K562 (cell line): Measurements from ENCODE around the gene ENO2. TPM values are rescaled to one million over a fixed set of nuclear protein-coding genes. Genes with fewer than 3 reads are reported as not detected.

Experiments
- ATAC-seq: fragments of 200-7000 bp; cut with Tn5 transposase; 3 replicates; pipeline ENCODE4 v1.9.1; 2020; ENCODE audit warnings: moderate library complexity
- BruUV-seq: library from RNA; stranded (reverse); fragments of 400-500 nt; replicated peaks from 2 replicates; lab custom pipeline; 2021; lab: Mats Ljungman, UMichigan
- CTCF ChIA-PET: fragments of 300-600 bp; formaldehyde crosslinking; extraction: SDS; loops from one replicate; lab custom pipeline; 2021; ENCODE audit warnings: low intra/inter-chr PET ratio; lab: Yijun Ruan, JAX
- POLR2A ChIA-PET: fragments of 300-600, 350-650 bp; sonication (Branson Sonifier 250); formaldehyde crosslinking; extraction: SDS; loops from one replicate; lab custom pipeline; 2021; ENCODE audit warnings: antibody characterized with exemption, inconsistent platforms; lab: Yijun Ruan, JAX
- DNase-seq, 4 experiments: peaks; one replicate each; pipeline versions ENCODE4 v3.0.0 to v3.0.0-alpha.2; 2011 to 2018; ENCODE audit warnings: low spot score in 3 of 4, mixed read lengths in 3 of 4; ENCODE audit errors: extremely low read depth in 1 of 4
- FAIRE-seq: peaks from 2 replicates; lab custom pipeline; 2011; peaks lifted over from hg19 to GRCh38; lab: Jason Lieb, UNC
- H2AFZ ChIP-seq: 2 replicates; pipeline ENCODE4 v1.6.0; 2011; ENCODE audit warnings: low read depth, low read length, control low read depth, inconsistent platforms
- H3K27ac ChIP-seq: fragments of 200-600 bp; 3 replicates; pipeline ENCODE4 v1.8.0; 2011; ENCODE audit warnings: low read depth, mild to moderate bottlenecking, control low read depth, inconsistent platforms, low read length, moderate library complexity, mixed read lengths; ENCODE audit errors: extremely low read depth
- H3K27me3 ChIP-seq, 2 experiments: fragments of 300-600 bp in 1 of 2; 2 replicates in 1 of 2; 3 replicates in 1 of 2; pipeline versions ENCODE4 v1.6.0 to v1.8.0; 2011; ENCODE audit warnings: inconsistent platforms in 2 of 2, low read length in 2 of 2, mild to moderate bottlenecking in 1 of 2, mixed read lengths in 1 of 2, moderate library complexity in 1 of 2; ENCODE audit not compliant: control insufficient read depth in 2 of 2, insufficient read depth in 2 of 2
- H3K36me3 ChIP-seq: fragments of 300-600 bp; 3 replicates; pipeline ENCODE4 v1.8.0; 2011; ENCODE audit warnings: mild to moderate bottlenecking, low read length, inconsistent platforms; ENCODE audit not compliant: control insufficient read depth, insufficient read depth
- H3K4me1 ChIP-seq, 2 experiments: fragments of 200-600 bp in 1 of 2; replicated peaks in 1 of 2; 2 replicates in 1 of 2; 3 replicates in 1 of 2; pipeline versions ENCODE4 v1.5.1 to v1.8.0; 2011; ENCODE audit warnings: inconsistent platforms in 2 of 2, low read length in 2 of 2, mild to moderate bottlenecking in 1 of 2, mixed read lengths in 1 of 2, moderate library complexity in 1 of 2; ENCODE audit not compliant: control insufficient read depth in 2 of 2, insufficient read depth in 2 of 2
- H3K4me2 ChIP-seq: 2 replicates; pipeline ENCODE4 v1.6.1; 2011; ENCODE audit warnings: low read length, control low read depth, inconsistent platforms, mixed read lengths; ENCODE audit not compliant: insufficient read depth
- H3K4me3 ChIP-seq: fragments of 200-600 bp; sonication (generic), shearing (Covaris generic); 2 replicates; pipeline ENCODE4 v1.5.1; 2016; ENCODE audit warnings: control low read depth, inconsistent platforms
- H3K79me2 ChIP-seq: fragments of 200-600 bp; 3 replicates; pipeline ENCODE4 v1.8.0; 2011; ENCODE audit warnings: low read length, inconsistent platforms; ENCODE audit not compliant: control insufficient read depth, insufficient read depth
- H3K9ac ChIP-seq, 2 experiments: 2 replicates each; pipeline versions ENCODE4 v1.6.0 to v1.6.1; 2011; ENCODE audit warnings: low read depth in 2 of 2, low read length in 2 of 2, control low read depth in 1 of 2, inconsistent platforms in 1 of 2, mild to moderate bottlenecking in 1 of 2, mixed read lengths in 1 of 2; ENCODE audit not compliant: insufficient read depth in 1 of 2
- H3K9me1 ChIP-seq: one replicate; pipeline ENCODE4 v1.6.0; 2011; ENCODE audit warnings: inconsistent platforms, mild to moderate bottlenecking, low read length, moderate library complexity; ENCODE audit not compliant: control insufficient read depth, insufficient read depth
- H3K9me3 ChIP-seq: replicated peaks from 2 replicates; pipeline ENCODE4 v1.5.1; 2011; ENCODE audit warnings: low read depth, low read length, inconsistent platforms; ENCODE audit not compliant: control insufficient read depth, insufficient read depth
- H4K20me1 ChIP-seq: replicated peaks from 2 replicates; pipeline ENCODE4 v1.6.1; 2011; ENCODE audit warnings: low read length, inconsistent platforms, mixed read lengths; ENCODE audit not compliant: control insufficient read depth, insufficient read depth
- CREM ChIP-seq: IDR thresholded peaks from 2 replicates; pipeline ENCODE4 v1.6.1; 2014; ENCODE audit warnings: antibody characterized with exemption, low read depth
- CXXC5 ChIP-seq: fragments of 250-450 bp; sonication (Bioruptor Pico); IDR thresholded peaks from 2 replicates; pipeline ENCODE4 v1.8.0; 2022; ENCODE audit warnings: inconsistent platforms, mild to moderate bottlenecking, moderate library complexity
- FIP1L1 ChIP-seq: fragments of 200-400 bp; formaldehyde crosslinking; IDR thresholded peaks from 2 replicates; pipeline ENCODE4 v1.6.1; 2018; ENCODE audit warnings: mild to moderate bottlenecking, low read depth, low read length; ENCODE audit not compliant: poor library complexity, severe bottlenecking
- FOXO4 ChIP-seq: fragments of 450-650 bp; formaldehyde crosslinking; IDR thresholded peaks from 2 replicates; pipeline ENCODE4 v1.4.0; 2020; ENCODE audit warnings: mild to moderate bottlenecking, moderate library complexity
- GABPB1 ChIP-seq: sonication (generic); formaldehyde crosslinking; IDR thresholded peaks from 2 replicates; pipeline ENCODE4 v1.8.0; 2022; ENCODE audit warnings: mild to moderate bottlenecking, missing genetic modification reagents
- MAZ ChIP-seq, 2 experiments: fragments of 450-650 bp in 1 of 2; sonication (generic) in 1 of 2; formaldehyde crosslinking; IDR thresholded peaks in 1 of 2; conservative IDR thresholded peaks in 1 of 2; 2 replicates each; pipeline versions ENCODE4 v1.4.0 to v1.5.0; 2020; ENCODE audit warnings: mild to moderate bottlenecking in 1 of 2, missing genetic modification reagents in 1 of 2
- MNT ChIP-seq, 2 experiments: fragments of 450-650 bp; conservative IDR thresholded peaks; 2 replicates each; pipeline ENCODE4 v1.6.1; 2017; ENCODE audit warnings: mild to moderate bottlenecking in 2 of 2, moderate library complexity in 2 of 2
- NONO ChIP-seq, 2 experiments: fragments of 200-400 bp in 1 of 2; fragments of 450-650 bp in 1 of 2; formaldehyde crosslinking in 1 of 2; IDR thresholded peaks; 2 replicates each; pipeline ENCODE4 v1.6.1; 2017; ENCODE audit warnings: low read depth in 2 of 2, mild to moderate bottlenecking in 2 of 2, moderate library complexity in 2 of 2, low read length in 1 of 2
- RAD21 ChIP-seq, 2 experiments: fragments of 250-450 bp in 1 of 2; fragments of 450-650 bp in 1 of 2; sonication (Bioruptor Pico) in 1 of 2; formaldehyde crosslinking in 1 of 2; IDR thresholded peaks in 1 of 2; conservative IDR thresholded peaks in 1 of 2; 2 replicates each; pipeline versions ENCODE4 v1.4.0 to v1.8.0; 2020 to 2022; ENCODE audit warnings: mild to moderate bottlenecking in 2 of 2, moderate library complexity in 1 of 2
- RB1 ChIP-seq: fragments of 450-650 bp; IDR thresholded peaks from 2 replicates; pipeline ENCODE4 v1.6.1; 2017; ENCODE audit warnings: low read depth, mild to moderate bottlenecking
- TEAD1 ChIP-seq, 2 experiments: fragments of 450-650 bp in 1 of 2; sonication (generic) in 1 of 2; formaldehyde crosslinking; IDR thresholded peaks; 2 replicates each; pipeline versions ENCODE4 v1.4.0 to v1.8.0; 2020 to 2022; ENCODE audit warnings: mild to moderate bottlenecking in 2 of 2, missing genetic modification reagents in 1 of 2
- WGBS: fragments of 100-300 bp; shearing (Covaris generic); methylation state at CpG from one replicate; pipeline ENCODE4 v1.1.6; 2016; ENCODE audit warnings: low coverage, mixed read lengths; ENCODE audit not compliant: insufficient coverage; ENCODE audit errors: missing lambda C conversion rate; 5-methylcytosine and 5-hydroxymethylcytosine counted together
- in situ Hi-C: fragments of 300-500 bp; cut with MboI; formaldehyde crosslinking; loops from 4 replicates; pipeline ENCODE4 v1.15.0; 2018; ENCODE audit warnings: inconsistent platforms, mixed read lengths
- intact Hi-C: fragments of 100-400 bp; cut with micrococcal nuclease; formaldehyde crosslinking; loops from 2 replicates; pipeline ENCODE4 v1.14.2; 2022
- polyA plus RNA-seq, 8 experiments: library from polyadenylated mRNA; depleted of rRNA in 4 of 8; stranded (reverse) in 5 of 8; unstranded in 3 of 8; fragments of >200 nt; fragmentation: Nextera tagmentation in 2 of 8; fragmentation: Illumina TruSeq in 1 of 8; extraction: Ambion mirVana in 2 of 8; extraction: Trizol in 1 of 8; gene quantifications; 2 replicates each; pipeline versions ENCODE4 v1.2.1 to v1.2.3, GENCODE V29; 2011 to 2014; ENCODE audit warnings: inconsistent platforms in 1 of 8, missing spikeins in 1 of 8
- total RNA-seq, 7 experiments: library from RNA; depleted of rRNA in 6 of 7; stranded (reverse); fragments of >200 nt in 6 of 7; fragmentation: Illumina TruSeq in 2 of 7; extraction: Trizol in 2 of 7; gene quantifications; 2 replicates each; pipeline versions ENCODE4 v1.2.1 to v1.2.3, GENCODE V29; 2011 to 2021; ENCODE audit warnings: low replicate concordance in 1 of 7
- TF ChIP-seq, protein P1 (sequence below): sonication (generic); formaldehyde crosslinking; IDR thresholded peaks from 2 replicates; pipeline ENCODE4 v1.8.0; 2023; ENCODE audit warnings: mild to moderate bottlenecking, missing genetic modification reagents
- TF ChIP-seq, protein P2 (sequence below): fragments of 450-650 bp; formaldehyde crosslinking; IDR thresholded peaks from 2 replicates; pipeline ENCODE4 v1.4.0; 2022; ENCODE audit warnings: mild to moderate bottlenecking, moderate library complexity

ENO2 gene
- total and polyA plus RNA-seq, 9 of the 15 experiments (the other 6 are each of a cell fraction or from before 2014, with no cell fraction given), result 10.9 to 43.3 (median 21.0) TPM

DNA sequence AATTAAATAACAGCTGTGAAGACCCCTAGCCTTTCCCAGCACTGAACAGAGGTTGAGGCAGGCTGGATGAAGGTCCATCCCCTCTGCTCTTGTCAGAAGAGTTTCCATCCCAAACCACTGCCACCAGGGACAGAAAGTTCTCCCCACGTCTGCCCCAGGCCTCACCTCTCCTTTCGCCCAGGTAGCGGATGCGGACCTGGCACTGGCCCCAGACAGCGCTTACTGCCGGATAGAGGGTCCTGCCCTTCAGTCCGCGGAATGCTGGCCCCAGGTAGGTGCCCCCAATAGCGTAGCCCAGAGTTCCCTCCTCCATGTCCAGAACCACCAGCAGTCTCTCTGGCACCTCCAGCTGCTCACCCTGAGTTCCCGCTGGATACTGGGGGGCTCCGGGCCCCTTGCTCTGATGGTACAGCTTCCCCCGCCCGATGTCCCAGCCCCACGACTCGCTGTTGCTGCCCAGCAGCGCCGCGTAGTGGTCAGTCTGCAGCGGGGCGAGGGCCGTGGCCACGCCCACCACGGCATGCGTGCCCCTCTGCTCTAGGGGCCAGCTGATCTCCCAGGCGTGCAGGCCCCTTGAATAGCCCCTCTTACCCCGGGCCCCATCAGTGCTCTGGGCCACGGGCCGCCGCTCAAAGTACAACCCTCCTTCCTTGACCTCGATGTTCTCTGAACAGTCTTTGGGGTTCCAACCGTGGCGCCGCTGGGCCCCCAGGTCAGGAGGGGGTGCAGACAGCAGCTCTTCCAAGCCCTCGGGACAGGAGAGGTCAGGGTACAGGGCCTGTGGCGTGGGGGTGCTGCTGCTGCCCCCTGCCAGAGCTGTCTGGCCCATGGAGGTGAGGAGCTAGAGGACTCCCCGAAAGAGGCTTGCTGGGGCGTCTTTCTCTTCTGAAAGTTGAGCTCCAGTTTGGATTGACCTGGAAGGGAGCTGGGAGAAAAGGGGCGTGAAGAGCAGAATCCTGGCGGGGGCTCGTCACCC, 42.0 kb upstream of the ENO2 start:
- FAIRE-seq, result no peak
- peaks cover 46% of the 10 kb centered on the region for H3K36me3 ChIP-seq
- DNase-seq, result peak; percentile 59 to 89 (median 70)
- POLR2A ChIA-PET, result interaction anchor here (0.6 to 11.3 kb wide), 27 partner anchors 8 to 415 kb away, joined by 3 to 174 read pairs (median 4); partner anchors contain the start of genes C12orf57, CDCA3, COPS7A and RNU7-1
- no peaks in the 10 kb centered on the region for H3K9me1 ChIP-seq
- peaks cover 47% of the 10 kb centered on the region for H4K20me1 ChIP-seq
- H3K4me1 ChIP-seq, result peaks cover 30 to 52% of the 10 kb centered on the region in 2 experiments; a peak in 4 of 5 replicates
- H3K4me3 ChIP-seq, result peak overlapping the region; percentile 73
- peak overlapping the region; percentile 81 to 95 for H3K9ac ChIP-seq
- H3K4me2 ChIP-seq, result peak overlapping the region; percentile 88
- no peak overlapping the region for H2AFZ ChIP-seq
- 4% methylated on average over 23 of the region's 40 CpGs for WGBS
- no peaks in the 10 kb centered on the region for H3K27me3 ChIP-seq
- peaks cover 59% of the 10 kb centered on the region for H3K79me2 ChIP-seq
- TSS peak; percentile 84 for BruUV-seq
- H3K27ac ChIP-seq, result peak overlapping the region; percentile 78
- in situ Hi-C loops, result no loop called here
- CTCF ChIA-PET, result interaction anchor here (0.7 kb wide), 1 partner anchor 170 kb away, joined by 3 read pairs; no protein-coding TSS in a partner anchor
- no peaks in the 10 kb centered on the region for H3K9me3 ChIP-seq
- peak; percentile 76 for ATAC-seq
- intact Hi-C loops, result loop anchor here (2.0 kb wide), 1 partner anchor 18 kb away; no protein-coding TSS in a partner anchor
- TF ChIP-seq TEAD1 (CRISPR knock-in tag; IDR thresholded peaks at IDR 0.05) (0 out of 4 replicates have a peak, but pooled peaks of 1 of the 2 experiments have one; percentile 2), CXXC5 (CRISPR knock-in tag) (peak; percentile 63), FIP1L1 (peak; percentile 85), MNT (conservative IDR thresholded peaks at IDR 0.05) (peak; percentile 73 to 77), FOXO4 (CRISPR knock-in tag) (no peak), MAZ (CRISPR knock-in tag; conservative IDR thresholded peaks at IDR 0.05 in 1 of 2, IDR thresholded peaks at IDR 0.05 in 1 of 2) (peak; percentile 60 to 83; a peak in 3 of 4 replicates), CREM (peak; percentile 74), NONO (IDR thresholded peaks at IDR 0.05; ENCODE audit: low read depth in 2 of 2, low read length in 1 of 2) (peak in 1 of 2 experiments; percentile 36; a peak in 1 of 4 replicates), GABPB1 (CRISPR knock-in tag) (peak; percentile 41; the same call in 1 of the 2 replicates), RB1 (peak; percentile 62), RAD21 (CRISPR knock-in tag; conservative IDR thresholded peaks at IDR 0.05 in 1 of 2, IDR thresholded peaks at IDR 0.05 in 1 of 2) (peak; percentile 17 to 57; a peak in 2 of 4 replicates)
- TF ChIP-seq, protein P1, sequence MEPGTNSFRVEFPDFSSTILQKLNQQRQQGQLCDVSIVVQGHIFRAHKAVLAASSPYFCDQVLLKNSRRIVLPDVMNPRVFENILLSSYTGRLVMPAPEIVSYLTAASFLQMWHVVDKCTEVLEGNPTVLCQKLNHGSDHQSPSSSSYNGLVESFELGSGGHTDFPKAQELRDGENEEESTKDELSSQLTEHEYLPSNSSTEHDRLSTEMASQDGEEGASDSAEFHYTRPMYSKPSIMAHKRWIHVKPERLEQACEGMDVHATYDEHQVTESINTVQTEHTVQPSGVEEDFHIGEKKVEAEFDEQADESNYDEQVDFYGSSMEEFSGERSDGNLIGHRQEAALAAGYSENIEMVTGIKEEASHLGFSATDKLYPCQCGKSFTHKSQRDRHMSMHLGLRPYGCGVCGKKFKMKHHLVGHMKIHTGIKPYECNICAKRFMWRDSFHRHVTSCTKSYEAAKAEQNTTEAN, result no peak
- TF ChIP-seq, protein P2, sequence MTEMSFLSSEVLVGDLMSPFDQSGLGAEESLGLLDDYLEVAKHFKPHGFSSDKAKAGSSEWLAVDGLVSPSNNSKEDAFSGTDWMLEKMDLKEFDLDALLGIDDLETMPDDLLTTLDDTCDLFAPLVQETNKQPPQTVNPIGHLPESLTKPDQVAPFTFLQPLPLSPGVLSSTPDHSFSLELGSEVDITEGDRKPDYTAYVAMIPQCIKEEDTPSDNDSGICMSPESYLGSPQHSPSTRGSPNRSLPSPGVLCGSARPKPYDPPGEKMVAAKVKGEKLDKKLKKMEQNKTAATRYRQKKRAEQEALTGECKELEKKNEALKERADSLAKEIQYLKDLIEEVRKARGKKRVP (CRISPR knock-in tag), result no peak
